ENCODE results near the gene ADGRF5.

GRCh38 chr6:46961711-46962110 is 40.0 kb upstream of the ADGRF5 start:
- no peak for TF ChIP-seq CTCF (conservative IDR thresholded peaks at IDR 0.05)
- no peak for TF ChIP-seq EZH2 (IDR thresholded peaks at IDR 0.05; ENCODE audit: low read depth)
